HL-60 (cell line): ENCODE measurements around the gene GOLPH3.

ENCODE experiments used
- POLR2AphosphoS5 ChIP-seq: IDR thresholded peaks from 2 replicates; pipeline ENCODE4 v1.6.1; 2012; ENCODE audit warnings: low read depth
- REST ChIP-seq: IDR thresholded peaks from 2 replicates; pipeline ENCODE4 v1.6.1; 2012; ENCODE audit warnings: low read depth; ENCODE audit not compliant: insufficient replicate concordance
- SPI1 ChIP-seq: IDR thresholded peaks from 2 replicates; pipeline ENCODE4 v1.6.1; 2012; ENCODE audit warnings: low read depth, mild to moderate bottlenecking, borderline replicate concordance
- TF ChIP-seq, protein P1 (sequence below): IDR thresholded peaks from one replicate; pipeline ENCODE4 v1.5.1; 2011; ENCODE audit warnings: low read length, control low read depth, inconsistent platforms; ENCODE audit not compliant: insufficient read depth

DNA sequence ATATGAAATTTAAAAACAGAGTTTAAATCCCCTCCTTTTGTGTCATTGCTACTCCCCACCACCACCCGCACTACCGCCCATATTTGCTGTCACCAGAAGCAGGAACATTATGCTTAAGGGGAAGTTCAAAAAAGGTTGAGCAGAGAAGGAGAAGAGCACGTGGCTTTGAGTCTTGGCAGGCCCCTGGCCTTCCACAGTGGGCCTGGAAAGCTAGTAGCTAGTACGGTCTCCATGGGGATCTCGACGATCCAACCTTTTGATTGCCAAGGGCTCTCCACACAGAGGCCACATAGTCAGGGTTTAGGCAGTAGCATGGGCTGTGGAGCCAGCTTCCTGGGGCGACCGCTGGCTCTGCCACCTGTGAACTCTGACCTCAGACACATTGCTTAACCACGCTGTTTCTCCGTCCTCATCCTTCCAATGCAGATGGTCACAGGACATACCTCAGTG is 90.1 kb downstream of the GOLPH3 start:
- TF ChIP-seq POLR2AphosphoS5 (no peak), SPI1 (no peak), REST (no peak)
- TF ChIP-seq, protein P1, sequence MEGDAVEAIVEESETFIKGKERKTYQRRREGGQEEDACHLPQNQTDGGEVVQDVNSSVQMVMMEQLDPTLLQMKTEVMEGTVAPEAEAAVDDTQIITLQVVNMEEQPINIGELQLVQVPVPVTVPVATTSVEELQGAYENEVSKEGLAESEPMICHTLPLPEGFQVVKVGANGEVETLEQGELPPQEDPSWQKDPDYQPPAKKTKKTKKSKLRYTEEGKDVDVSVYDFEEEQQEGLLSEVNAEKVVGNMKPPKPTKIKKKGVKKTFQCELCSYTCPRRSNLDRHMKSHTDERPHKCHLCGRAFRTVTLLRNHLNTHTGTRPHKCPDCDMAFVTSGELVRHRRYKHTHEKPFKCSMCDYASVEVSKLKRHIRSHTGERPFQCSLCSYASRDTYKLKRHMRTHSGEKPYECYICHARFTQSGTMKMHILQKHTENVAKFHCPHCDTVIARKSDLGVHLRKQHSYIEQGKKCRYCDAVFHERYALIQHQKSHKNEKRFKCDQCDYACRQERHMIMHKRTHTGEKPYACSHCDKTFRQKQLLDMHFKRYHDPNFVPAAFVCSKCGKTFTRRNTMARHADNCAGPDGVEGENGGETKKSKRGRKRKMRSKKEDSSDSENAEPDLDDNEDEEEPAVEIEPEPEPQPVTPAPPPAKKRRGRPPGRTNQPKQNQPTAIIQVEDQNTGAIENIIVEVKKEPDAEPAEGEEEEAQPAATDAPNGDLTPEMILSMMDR, result no peak
